T-helper 2 cell treated with Interferon-gamma antibody and Interleukin-4, amounts not matched to agents 100 ng/mL and 5 ng/mL, for 36 hours (primary cell): ENCODE measurements around the gene MIOS. TPM values are rescaled to one million over a fixed set of nuclear protein-coding genes. Genes with fewer than 3 reads are reported as not detected.
"Not testable (repeated sequence)": the region's sequence is repeated elsewhere in the genome, so short reads cannot be mapped to it uniquely, and the experiment has no call there.

ENCODE experiments used
- intact Hi-C: fragments of 100-400 bp; cut with micrococcal nuclease; formaldehyde crosslinking; loops from one replicate; pipeline ENCODE4 v1.15.1; 2023
- total RNA-seq: library from RNA; stranded (reverse); gene quantifications from 2 replicates; pipeline ENCODE4 v1.2.3, GENCODE V29; 2022

Gene MIOS
- total RNA-seq, 1 donor from 2014 or later = 17.5 TPM

DNA sequence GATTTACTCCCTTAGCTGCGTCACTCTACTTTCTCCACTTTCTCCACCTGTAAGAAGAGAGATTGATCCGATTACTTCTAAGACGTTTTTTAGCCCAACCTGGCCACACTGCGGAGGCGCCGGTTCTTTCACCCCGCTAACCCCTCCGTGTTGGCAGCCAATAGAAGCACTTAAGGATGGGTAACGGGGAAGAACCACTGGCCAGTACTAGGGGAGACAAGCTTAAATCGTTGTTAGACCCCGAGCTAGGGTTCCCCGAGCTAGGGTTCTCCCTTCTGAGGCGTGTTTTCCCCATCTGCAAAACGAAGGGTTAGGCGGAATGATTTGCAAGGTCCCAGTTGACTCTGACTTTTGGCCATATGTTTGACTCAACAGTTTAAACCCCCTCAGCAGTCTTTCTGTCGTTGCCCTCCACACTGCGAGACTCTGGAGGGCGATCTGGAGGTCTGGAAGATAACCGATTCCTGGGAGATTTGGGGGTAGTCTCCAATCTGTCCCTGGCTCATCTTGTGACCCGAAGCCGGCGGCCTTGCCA is 74.5 kb downstream of the MIOS start:
- intact Hi-C loops = loop anchor here (5.0 kb wide), 3 partner anchors 36 to 491 kb away; no protein-coding TSS in a partner anchor

DNA sequence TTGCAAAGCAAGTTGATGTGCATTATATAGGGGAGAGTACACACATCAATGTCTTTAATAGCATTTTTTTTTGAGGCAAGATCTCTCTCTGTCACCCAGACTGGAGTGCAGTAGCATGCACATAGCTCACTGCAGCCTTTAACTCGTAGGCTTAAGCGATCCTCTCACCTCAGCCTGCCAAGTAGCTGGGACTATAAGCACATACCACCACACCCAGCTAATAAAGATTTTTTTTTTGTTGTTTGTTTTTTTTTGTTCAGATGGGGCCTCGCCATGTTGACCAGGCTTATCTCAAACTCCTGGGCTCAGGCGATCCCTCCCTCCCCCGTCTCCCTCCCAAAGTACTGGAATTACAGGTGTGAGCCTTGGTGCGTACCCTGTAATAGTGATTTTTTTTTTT is 75.4 kb downstream of the MIOS start:
- intact Hi-C loops = loop anchor here (5.0 kb wide), 3 partner anchors 35 to 490 kb away; no protein-coding TSS in a partner anchor

DNA sequence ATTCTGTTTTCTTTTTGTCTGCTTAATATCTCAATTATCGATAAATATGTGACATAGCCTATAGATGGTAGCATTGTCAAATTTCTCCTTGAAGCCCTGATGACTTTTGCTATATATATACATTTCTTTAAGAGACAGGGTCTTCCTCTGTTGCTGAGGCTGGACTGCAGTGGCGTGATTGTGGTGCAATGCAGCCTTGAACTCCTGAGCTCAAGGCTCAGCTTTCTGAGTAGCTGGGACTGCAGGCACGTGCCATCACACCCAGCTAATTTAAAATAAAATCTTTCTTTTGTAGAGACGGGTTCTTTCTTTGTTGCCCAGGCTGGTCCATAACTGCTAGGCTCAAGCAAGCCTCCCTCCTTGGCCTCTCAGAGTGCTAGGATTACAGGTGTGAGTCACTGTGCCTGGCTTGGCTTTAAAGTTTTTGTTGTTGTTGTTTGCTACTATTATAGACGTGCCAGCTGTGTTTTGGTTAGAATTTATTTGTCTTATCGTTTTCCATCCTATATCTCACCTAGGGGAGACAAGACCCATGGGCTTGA is 80.9 kb downstream of the MIOS start:
- intact Hi-C loops = no loop called here

DNA sequence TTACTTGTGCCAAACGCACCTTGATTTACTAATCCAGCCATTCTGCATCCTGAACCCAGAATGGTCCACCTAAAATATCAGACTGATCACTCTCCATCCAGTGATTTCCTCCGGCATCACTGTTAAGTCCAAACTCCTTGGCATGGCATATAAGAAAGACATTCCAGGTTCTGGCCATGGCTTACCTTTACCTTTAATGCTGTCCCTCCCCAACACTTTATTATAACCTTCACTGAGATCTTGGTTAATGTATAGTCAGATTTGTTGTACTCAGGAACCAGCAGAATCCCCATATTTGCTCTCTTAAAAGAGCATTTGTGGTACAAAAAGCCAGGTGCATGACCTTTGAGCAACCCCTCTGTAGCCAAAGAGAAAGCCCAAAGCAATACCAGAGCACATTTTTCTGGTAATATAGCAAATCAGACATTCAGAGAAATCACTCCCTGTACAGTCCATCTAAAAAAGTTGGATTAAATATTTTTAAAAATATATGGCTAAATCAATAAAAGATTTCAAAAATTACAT is 84.1 kb downstream of the MIOS start:
- intact Hi-C loops = no loop called here

DNA sequence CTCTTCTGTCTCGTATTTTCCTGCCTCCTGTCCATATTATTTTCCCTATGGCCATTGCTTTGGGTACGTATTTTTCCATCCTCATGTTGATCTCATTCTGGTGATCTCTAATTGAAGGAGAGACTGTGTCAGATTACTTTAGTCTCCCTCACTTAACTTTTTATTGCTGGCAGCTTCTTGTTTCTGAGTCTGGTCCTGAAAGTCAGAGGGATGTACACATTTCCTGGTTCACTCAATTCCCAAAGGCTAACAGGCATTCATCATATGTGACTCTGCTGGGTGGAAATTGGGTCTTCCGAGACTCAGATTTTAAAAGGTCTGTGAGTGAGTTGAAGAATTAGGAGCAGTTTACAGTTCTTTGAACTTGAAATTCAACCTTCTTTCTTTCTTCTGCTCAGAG is 84.8 kb downstream of the MIOS start:
- intact Hi-C loops = no loop called here

DNA sequence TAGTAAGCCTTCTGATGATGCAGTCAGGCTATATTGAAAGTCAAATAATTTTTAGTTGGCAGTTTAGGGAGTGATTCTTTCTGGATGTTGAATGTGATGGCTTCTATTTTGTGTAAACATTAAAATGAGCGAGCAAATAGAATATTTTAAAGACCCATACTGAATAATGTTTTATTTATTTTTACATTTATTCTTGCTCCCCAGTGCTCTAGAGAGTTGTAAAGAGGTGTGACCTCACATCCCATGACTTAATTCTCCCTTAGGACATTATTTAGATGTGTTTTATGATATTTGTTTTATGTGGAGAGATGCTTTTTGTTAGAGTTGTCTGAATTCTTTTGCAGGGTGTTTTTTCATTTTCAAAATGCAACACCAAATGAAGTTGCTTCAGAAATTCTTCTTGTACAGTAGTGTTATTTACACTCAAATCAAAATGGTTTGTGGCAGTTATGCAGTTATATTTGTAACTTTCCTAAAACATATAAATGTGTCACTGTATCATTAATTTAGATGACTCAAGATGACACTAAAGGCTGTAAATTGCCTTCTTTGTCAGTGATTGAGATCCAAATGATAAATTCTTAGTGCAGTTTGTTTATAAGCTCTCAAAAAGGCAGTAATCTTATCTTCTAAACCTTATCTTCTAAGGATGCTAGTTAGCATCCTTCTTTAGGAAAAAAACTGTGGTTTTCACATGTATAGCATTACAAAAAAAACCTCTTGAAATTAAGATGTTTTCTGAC is 86.3 kb downstream of the MIOS start:
- intact Hi-C loops = loop anchor here (1.0 kb wide), 1 partner anchor 13 kb away; the partner anchor contains the start of gene UMAD1

DNA sequence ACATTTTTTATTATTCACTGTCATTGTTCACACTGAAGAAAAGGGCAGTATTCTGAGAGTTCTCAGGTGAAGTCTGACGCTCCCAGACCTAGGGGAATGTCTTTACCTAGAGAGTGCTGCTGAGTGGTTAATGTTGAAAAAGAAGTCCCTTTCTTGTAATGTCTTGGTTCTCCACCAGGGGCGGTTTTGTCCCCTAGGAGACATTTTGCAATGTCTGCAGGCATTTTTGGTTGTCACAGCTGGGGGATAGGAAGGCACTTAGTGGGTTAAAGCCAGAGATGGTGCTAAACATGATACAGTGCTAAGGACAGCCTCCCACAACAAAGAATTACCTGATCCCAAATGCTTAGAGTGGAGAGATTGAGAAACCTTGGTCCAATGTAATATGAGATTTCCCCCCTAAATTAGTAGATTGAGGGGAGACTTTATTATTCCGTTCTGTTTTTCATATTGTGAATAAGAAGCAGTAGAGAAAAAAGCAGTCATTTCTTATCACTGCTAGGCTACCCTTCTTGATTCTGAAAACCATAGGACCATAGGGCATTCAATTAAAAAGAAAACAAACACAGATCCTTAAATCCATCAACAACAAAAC is 87.0 kb downstream of the MIOS start:
- intact Hi-C loops = loop anchor here (1.0 kb wide), 1 partner anchor 13 kb away; the partner anchor contains the start of gene UMAD1

DNA sequence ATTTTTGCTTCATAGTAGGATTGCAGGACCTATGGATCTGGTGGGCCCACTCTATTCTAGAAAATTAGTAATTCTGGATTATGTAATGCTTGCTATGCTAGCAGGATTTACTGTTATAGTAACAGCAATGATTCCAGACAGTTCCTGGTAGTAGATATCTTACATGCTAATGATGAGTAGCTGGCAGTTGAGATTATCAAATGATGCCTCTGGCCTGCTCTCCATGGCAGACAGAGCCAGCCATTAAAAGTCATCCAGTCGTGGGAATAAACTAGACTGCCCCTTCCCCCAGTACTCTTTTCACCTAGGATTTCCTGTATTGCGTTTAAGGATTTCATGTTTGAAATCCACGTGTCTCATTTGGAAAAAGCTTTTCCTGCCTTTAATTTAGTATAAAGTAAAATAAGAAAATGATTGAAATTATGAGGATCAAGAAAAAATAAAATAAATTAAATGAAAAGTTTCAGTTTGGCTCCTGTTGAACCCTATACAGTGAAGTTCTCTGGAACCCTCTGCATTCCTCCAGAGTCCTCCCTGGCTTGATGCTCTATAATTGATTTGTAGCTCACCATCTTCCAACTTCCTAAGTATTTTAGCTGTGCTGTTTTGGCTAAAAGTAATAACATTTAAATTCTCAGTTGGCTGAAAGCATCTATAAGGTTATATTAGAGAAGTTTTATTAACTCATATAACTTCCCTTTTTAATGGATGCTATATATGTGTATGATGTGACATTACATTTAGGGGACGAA is 88.5 kb downstream of the MIOS start:
- intact Hi-C loops = no loop called here

DNA sequence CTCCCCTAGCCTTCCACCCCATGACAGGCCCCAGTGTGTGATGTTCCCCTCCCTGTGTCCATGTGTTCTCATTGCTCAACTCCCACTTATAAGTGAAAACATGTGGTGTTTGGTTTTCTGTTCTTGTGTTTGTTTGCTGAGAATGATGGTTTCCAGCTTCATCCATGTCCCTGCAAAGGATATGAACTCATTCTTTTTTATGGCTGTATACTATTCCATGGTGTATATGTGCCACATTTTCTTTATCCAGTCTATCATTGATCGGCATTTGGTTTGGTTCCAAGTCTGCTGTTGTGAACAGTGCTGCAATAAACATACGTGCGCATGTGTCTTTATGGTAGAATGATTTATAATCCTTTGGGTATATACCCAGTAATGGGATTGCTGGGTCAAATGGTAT is 89.8 kb downstream of the MIOS start:
- intact Hi-C loops = not testable (repeated sequence)

Other genes starting within 250 kb of the MIOS start
- gene COL28A1, start 31.0 kb upstream of the MIOS start, total RNA-seq = not detected in 2 replicates
- 12.1 and 14.0 TPM in 2 replicates for gene UMAD1, start 73.9 kb downstream of the MIOS start, total RNA-seq
- 96.1 and 97.9 TPM in 2 replicates for gene RPA3, start 151.7 kb downstream of the MIOS start, total RNA-seq